K562 (cell line): ENCODE measurements around the gene UBXN2A. TPM values are rescaled to one million over a fixed set of nuclear protein-coding genes. Genes with fewer than 3 reads are reported as not detected.

Experiments used
- ATAC-seq: fragments of 200-7000 bp; cut with Tn5 transposase; 3 replicates; pipeline ENCODE4 v1.9.1; 2020; ENCODE audit warnings: moderate library complexity
- BruUV-seq: library from RNA; stranded (reverse); fragments of 400-500 nt; replicated peaks from 2 replicates; lab custom pipeline; 2021; lab: Mats Ljungman, UMichigan
- CTCF ChIA-PET: fragments of 300-600 bp; formaldehyde crosslinking; extraction: SDS; loops from one replicate; lab custom pipeline; 2021; ENCODE audit warnings: low intra/inter-chr PET ratio; lab: Yijun Ruan, JAX
- POLR2A ChIA-PET: fragments of 300-600, 350-650 bp; sonication (Branson Sonifier 250); formaldehyde crosslinking; extraction: SDS; loops from one replicate; lab custom pipeline; 2021; ENCODE audit warnings: antibody characterized with exemption, inconsistent platforms; lab: Yijun Ruan, JAX
- DNase-seq, 4 experiments: peaks; one replicate each; pipeline versions ENCODE4 v3.0.0 to v3.0.0-alpha.2; 2011 to 2018; ENCODE audit warnings: low spot score in 3 of 4, mixed read lengths in 3 of 4; ENCODE audit errors: extremely low read depth in 1 of 4
- FAIRE-seq: peaks from 2 replicates; lab custom pipeline; 2011; peaks lifted over from hg19 to GRCh38; lab: Jason Lieb, UNC
- H2AFZ ChIP-seq: 2 replicates; pipeline ENCODE4 v1.6.0; 2011; ENCODE audit warnings: low read depth, low read length, control low read depth, inconsistent platforms
- H3K27ac ChIP-seq: fragments of 200-600 bp; 3 replicates; pipeline ENCODE4 v1.8.0; 2011; ENCODE audit warnings: low read depth, mild to moderate bottlenecking, control low read depth, inconsistent platforms, low read length, moderate library complexity, mixed read lengths; ENCODE audit errors: extremely low read depth
- H3K27me3 ChIP-seq, 2 experiments: fragments of 300-600 bp in 1 of 2; 2 replicates in 1 of 2; 3 replicates in 1 of 2; pipeline versions ENCODE4 v1.6.0 to v1.8.0; 2011; ENCODE audit warnings: inconsistent platforms in 2 of 2, low read length in 2 of 2, mild to moderate bottlenecking in 1 of 2, mixed read lengths in 1 of 2, moderate library complexity in 1 of 2; ENCODE audit not compliant: control insufficient read depth in 2 of 2, insufficient read depth in 2 of 2
- H3K36me3 ChIP-seq: fragments of 300-600 bp; 3 replicates; pipeline ENCODE4 v1.8.0; 2011; ENCODE audit warnings: mild to moderate bottlenecking, low read length, inconsistent platforms; ENCODE audit not compliant: control insufficient read depth, insufficient read depth
- H3K4me1 ChIP-seq, 2 experiments: fragments of 200-600 bp in 1 of 2; replicated peaks in 1 of 2; 2 replicates in 1 of 2; 3 replicates in 1 of 2; pipeline versions ENCODE4 v1.5.1 to v1.8.0; 2011; ENCODE audit warnings: inconsistent platforms in 2 of 2, low read length in 2 of 2, mild to moderate bottlenecking in 1 of 2, mixed read lengths in 1 of 2, moderate library complexity in 1 of 2; ENCODE audit not compliant: control insufficient read depth in 2 of 2, insufficient read depth in 2 of 2
- H3K4me2 ChIP-seq: 2 replicates; pipeline ENCODE4 v1.6.1; 2011; ENCODE audit warnings: low read length, control low read depth, inconsistent platforms, mixed read lengths; ENCODE audit not compliant: insufficient read depth
- H3K4me3 ChIP-seq: fragments of 200-600 bp; sonication (generic), shearing (Covaris generic); 2 replicates; pipeline ENCODE4 v1.5.1; 2016; ENCODE audit warnings: control low read depth, inconsistent platforms
- H3K79me2 ChIP-seq: fragments of 200-600 bp; 3 replicates; pipeline ENCODE4 v1.8.0; 2011; ENCODE audit warnings: low read length, inconsistent platforms; ENCODE audit not compliant: control insufficient read depth, insufficient read depth
- H3K9ac ChIP-seq, 2 experiments: 2 replicates each; pipeline versions ENCODE4 v1.6.0 to v1.6.1; 2011; ENCODE audit warnings: low read depth in 2 of 2, low read length in 2 of 2, control low read depth in 1 of 2, inconsistent platforms in 1 of 2, mild to moderate bottlenecking in 1 of 2, mixed read lengths in 1 of 2; ENCODE audit not compliant: insufficient read depth in 1 of 2
- H3K9me1 ChIP-seq: one replicate; pipeline ENCODE4 v1.6.0; 2011; ENCODE audit warnings: inconsistent platforms, mild to moderate bottlenecking, low read length, moderate library complexity; ENCODE audit not compliant: control insufficient read depth, insufficient read depth
- H3K9me3 ChIP-seq: replicated peaks from 2 replicates; pipeline ENCODE4 v1.5.1; 2011; ENCODE audit warnings: low read depth, low read length, inconsistent platforms; ENCODE audit not compliant: control insufficient read depth, insufficient read depth
- H4K20me1 ChIP-seq: replicated peaks from 2 replicates; pipeline ENCODE4 v1.6.1; 2011; ENCODE audit warnings: low read length, inconsistent platforms, mixed read lengths; ENCODE audit not compliant: control insufficient read depth, insufficient read depth
- CEBPB ChIP-seq: fragments of 450-650 bp; IDR thresholded peaks from 2 replicates; pipeline ENCODE4 v1.6.1; 2016; ENCODE audit warnings: missing genetic modification characterization, missing compliant biosample characterization
- CEBPG ChIP-seq, 3 experiments: fragments of 200-800 bp in 1 of 3; sonication (Bioruptor generic) in 1 of 3; sonication (generic) in 1 of 3; formaldehyde crosslinking in 1 of 3; IDR thresholded peaks in 2 of 3; conservative IDR thresholded peaks in 1 of 3; 2 replicates each; pipeline versions ENCODE4 v1.6.1 to v1.8.0; 2016 to 2022; ENCODE audit warnings: missing compliant biosample characterization in 2 of 3, missing genetic modification characterization in 2 of 3, mild to moderate bottlenecking in 1 of 3, missing genetic modification reagents in 1 of 3
- FOXK1 ChIP-seq: sonication (generic); formaldehyde crosslinking; IDR thresholded peaks from 2 replicates; pipeline ENCODE4 v1.8.0; 2022; ENCODE audit warnings: missing genetic modification reagents, mild to moderate bottlenecking, borderline replicate concordance
- NFYB ChIP-seq: IDR thresholded peaks from 2 replicates; pipeline ENCODE4 v1.6.1; 2011; ENCODE audit warnings: mild to moderate bottlenecking, moderate library complexity; ENCODE audit not compliant: insufficient read length; ENCODE audit errors: extremely low read depth
- NRF1 ChIP-seq, 2 experiments: fragments of 450-650 bp; IDR thresholded peaks in 1 of 2; conservative IDR thresholded peaks in 1 of 2; 2 replicates each; pipeline ENCODE4 v1.6.1; 2014; ENCODE audit warnings: mild to moderate bottlenecking in 2 of 2
- PHF21A ChIP-seq: fragments of 450-650 bp; IDR thresholded peaks from 2 replicates; pipeline ENCODE4 v1.6.1; 2017; ENCODE audit warnings: low read depth, borderline replicate concordance
- RB1 ChIP-seq: fragments of 450-650 bp; IDR thresholded peaks from 2 replicates; pipeline ENCODE4 v1.6.1; 2017; ENCODE audit warnings: low read depth, mild to moderate bottlenecking
- ZEB2 ChIP-seq: fragments of 450-650 bp; IDR thresholded peaks from 2 replicates; pipeline ENCODE4 v1.6.1; 2016
- ZNF143 ChIP-seq: sonication (generic); formaldehyde crosslinking; IDR thresholded peaks from 2 replicates; pipeline ENCODE4 v1.9.0; 2022; ENCODE audit warnings: mild to moderate bottlenecking, missing genetic modification reagents
- WGBS: fragments of 100-300 bp; shearing (Covaris generic); methylation state at CpG from one replicate; pipeline ENCODE4 v1.1.6; 2016; ENCODE audit warnings: low coverage, mixed read lengths; ENCODE audit not compliant: insufficient coverage; ENCODE audit errors: missing lambda C conversion rate; 5-methylcytosine and 5-hydroxymethylcytosine counted together
- in situ Hi-C: fragments of 300-500 bp; cut with MboI; formaldehyde crosslinking; loops from 4 replicates; pipeline ENCODE4 v1.15.0; 2018; ENCODE audit warnings: inconsistent platforms, mixed read lengths
- intact Hi-C: fragments of 100-400 bp; cut with micrococcal nuclease; formaldehyde crosslinking; loops from 2 replicates; pipeline ENCODE4 v1.14.2; 2022
- polyA plus RNA-seq, 8 experiments: library from polyadenylated mRNA; depleted of rRNA in 4 of 8; stranded (reverse) in 5 of 8; unstranded in 3 of 8; fragments of >200 nt; fragmentation: Nextera tagmentation in 2 of 8; fragmentation: Illumina TruSeq in 1 of 8; extraction: Ambion mirVana in 2 of 8; extraction: Trizol in 1 of 8; gene quantifications; 2 replicates each; pipeline versions ENCODE4 v1.2.1 to v1.2.3, GENCODE V29; 2011 to 2014; ENCODE audit warnings: inconsistent platforms in 1 of 8, missing spikeins in 1 of 8
- total RNA-seq, 7 experiments: library from RNA; depleted of rRNA in 6 of 7; stranded (reverse); fragments of >200 nt in 6 of 7; fragmentation: Illumina TruSeq in 2 of 7; extraction: Trizol in 2 of 7; gene quantifications; 2 replicates each; pipeline versions ENCODE4 v1.2.1 to v1.2.3, GENCODE V29; 2011 to 2021; ENCODE audit warnings: low replicate concordance in 1 of 7
- TF ChIP-seq, protein P1 (sequence below): fragments of 250-450 bp; sonication (Bioruptor Pico); IDR thresholded peaks from 2 replicates; pipeline ENCODE4 v1.5.0; 2022; ENCODE audit warnings: mild to moderate bottlenecking
- TF ChIP-seq, protein P2 (sequence below): IDR thresholded peaks from 2 replicates; pipeline ENCODE4 v1.6.1; 2011; ENCODE audit warnings: borderline replicate concordance, low read depth, mild to moderate bottlenecking, moderate library complexity, low read length; ENCODE audit not compliant: insufficient read depth, poor library complexity, severe bottlenecking

Gene UBXN2A
- total and polyA plus RNA-seq, 9 of the 15 experiments (the other 6 are each of a cell fraction or from before 2014, with no cell fraction given): 3.4 to 25.6 (median 16.0) TPM

GRCh38 chr2:23947350-23947749, 7.1 kb downstream of the UBXN2A start:
- 79% methylated on average over 2 of the region's 2 CpGs for WGBS
- H3K4me2 ChIP-seq: no peak overlapping the region
- in situ Hi-C loops (no loop called here), intact Hi-C loops (no loop called here)
- no peaks in the 10 kb centered on the region for H3K9me1 ChIP-seq
- peaks cover 67% of the 10 kb centered on the region for H3K79me2 ChIP-seq
- no peak overlapping the region for H3K4me3 ChIP-seq
- no peaks in the 10 kb centered on the region for H3K27me3 ChIP-seq
- ATAC-seq (no peak), DNase-seq (no peak), FAIRE-seq (no peak)
- no peak overlapping the region for H2AFZ ChIP-seq
- BruUV-seq: no TSS peak
- ChIA-PET POLR2A (no interaction called here), CTCF (interaction anchor here (0.6 kb wide), 1 partner anchor 21 kb away, joined by 5 read pairs; no protein-coding TSS in a partner anchor)
- H3K4me1 ChIP-seq: peaks cover 0 to 6% of the 10 kb centered on the region in 2 experiments; a peak in 4 of 5 replicates
- no peaks in the 10 kb centered on the region for H3K9me3 ChIP-seq
- TF ChIP-seq ZNF143 (CRISPR knock-in tag) (no peak), ZEB2 (no peak), RB1 (no peak), CEBPG (CRISPR knock-in tag; IDR thresholded peaks at IDR 0.05) (no peak), CEBPG (tag; conservative IDR thresholded peaks at IDR 0.05 in 1 of 2, IDR thresholded peaks at IDR 0.05 in 1 of 2) (no peak), PHF21A (no peak), NRF1 (conservative IDR thresholded peaks at IDR 0.05 in 1 of 2, IDR thresholded peaks at IDR 0.05 in 1 of 2) (no peak), NFYB (no peak), CEBPB (no peak), FOXK1 (CRISPR knock-in tag) (no peak)
- TF ChIP-seq, protein P1, sequence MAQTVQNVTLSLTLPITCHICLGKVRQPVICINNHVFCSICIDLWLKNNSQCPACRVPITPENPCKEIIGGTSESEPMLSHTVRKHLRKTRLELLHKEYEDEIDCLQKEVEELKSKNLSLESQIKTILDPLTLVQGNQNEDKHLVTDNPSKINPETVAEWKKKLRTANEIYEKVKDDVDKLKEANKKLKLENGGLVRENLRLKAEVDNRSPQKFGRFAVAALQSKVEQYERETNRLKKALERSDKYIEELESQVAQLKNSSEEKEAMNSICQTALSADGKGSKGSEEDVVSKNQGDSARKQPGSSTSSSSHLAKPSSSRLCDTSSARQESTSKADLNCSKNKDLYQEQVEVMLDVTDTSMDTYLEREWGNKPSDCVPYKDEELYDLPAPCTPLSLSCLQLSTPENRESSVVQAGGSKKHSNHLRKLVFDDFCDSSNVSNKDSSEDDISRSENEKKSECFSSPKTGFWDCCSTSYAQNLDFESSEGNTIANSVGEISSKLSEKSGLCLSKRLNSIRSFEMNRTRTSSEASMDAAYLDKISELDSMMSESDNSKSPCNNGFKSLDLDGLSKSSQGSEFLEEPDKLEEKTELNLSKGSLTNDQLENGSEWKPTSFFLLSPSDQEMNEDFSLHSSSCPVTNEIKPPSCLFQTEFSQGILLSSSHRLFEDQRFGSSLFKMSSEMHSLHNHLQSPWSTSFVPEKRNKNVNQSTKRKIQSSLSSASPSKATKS (CRISPR knock-in tag): no peak
- TF ChIP-seq, protein P2, sequence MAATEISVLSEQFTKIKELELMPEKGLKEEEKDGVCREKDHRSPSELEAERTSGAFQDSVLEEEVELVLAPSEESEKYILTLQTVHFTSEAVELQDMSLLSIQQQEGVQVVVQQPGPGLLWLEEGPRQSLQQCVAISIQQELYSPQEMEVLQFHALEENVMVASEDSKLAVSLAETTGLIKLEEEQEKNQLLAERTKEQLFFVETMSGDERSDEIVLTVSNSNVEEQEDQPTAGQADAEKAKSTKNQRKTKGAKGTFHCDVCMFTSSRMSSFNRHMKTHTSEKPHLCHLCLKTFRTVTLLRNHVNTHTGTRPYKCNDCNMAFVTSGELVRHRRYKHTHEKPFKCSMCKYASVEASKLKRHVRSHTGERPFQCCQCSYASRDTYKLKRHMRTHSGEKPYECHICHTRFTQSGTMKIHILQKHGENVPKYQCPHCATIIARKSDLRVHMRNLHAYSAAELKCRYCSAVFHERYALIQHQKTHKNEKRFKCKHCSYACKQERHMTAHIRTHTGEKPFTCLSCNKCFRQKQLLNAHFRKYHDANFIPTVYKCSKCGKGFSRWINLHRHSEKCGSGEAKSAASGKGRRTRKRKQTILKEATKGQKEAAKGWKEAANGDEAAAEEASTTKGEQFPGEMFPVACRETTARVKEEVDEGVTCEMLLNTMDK: no peak
- peaks cover 3% of the 10 kb centered on the region; the same call in 1 of the 2 replicates for H4K20me1 ChIP-seq
- no peak overlapping the region for H3K27ac ChIP-seq
- no peak overlapping the region for H3K9ac ChIP-seq
- peaks cover 13% of the 10 kb centered on the region; the same call in 2 of the 3 replicates for H3K36me3 ChIP-seq
